ENCODE data around the gene RPLP2. TPM values are rescaled to one million over a fixed set of nuclear protein-coding genes. Genes with fewer than 3 reads are reported as not detected.

RPLP2 gene
- total and polyA plus RNA-seq, 2 experiments from 2014 or later: 496 to 523 TPM

DNA sequence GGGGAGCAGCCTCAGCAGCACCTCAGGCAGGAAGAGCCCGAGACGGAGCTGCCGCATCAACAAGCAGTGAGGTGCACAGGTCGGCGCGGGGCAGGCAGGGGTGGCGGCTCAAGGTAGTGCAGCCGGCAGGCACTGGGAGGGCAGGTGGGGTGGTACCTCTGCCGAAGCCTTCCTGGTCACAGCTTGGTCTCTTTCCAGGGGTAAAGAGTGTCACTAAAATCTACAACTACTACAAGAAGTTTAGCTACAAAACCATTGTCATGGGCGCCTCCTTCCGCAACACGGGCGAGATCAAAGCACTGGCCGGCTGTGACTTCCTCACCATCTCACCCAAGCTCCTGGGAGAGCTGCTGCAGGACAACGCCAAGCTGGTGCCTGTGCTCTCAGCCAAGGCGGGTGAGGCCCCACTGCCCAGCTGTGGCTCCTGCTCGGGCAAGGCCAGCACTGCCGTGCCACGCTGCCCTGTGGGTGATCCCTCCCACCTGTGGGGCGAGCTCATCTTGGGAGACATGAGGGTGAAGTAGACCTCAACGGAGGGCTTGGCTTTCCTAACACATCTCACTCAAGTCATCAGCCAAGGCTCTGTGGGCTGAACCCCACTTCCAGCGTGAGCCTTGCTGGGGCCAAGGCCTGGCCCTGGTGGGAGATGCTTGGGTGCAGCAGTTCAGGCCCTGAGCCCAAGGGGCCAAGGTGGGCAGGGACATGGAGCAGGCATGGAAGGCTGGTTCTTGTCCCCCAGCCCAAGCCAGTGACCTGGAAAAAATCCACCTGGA, 46.0 kb upstream of the RPLP2 start:
- no peak for DNase-seq (ENCODE audit: low read depth in 1 of 2, low spot score in 1 of 2)
- TF ChIP-seq, protein P1, sequence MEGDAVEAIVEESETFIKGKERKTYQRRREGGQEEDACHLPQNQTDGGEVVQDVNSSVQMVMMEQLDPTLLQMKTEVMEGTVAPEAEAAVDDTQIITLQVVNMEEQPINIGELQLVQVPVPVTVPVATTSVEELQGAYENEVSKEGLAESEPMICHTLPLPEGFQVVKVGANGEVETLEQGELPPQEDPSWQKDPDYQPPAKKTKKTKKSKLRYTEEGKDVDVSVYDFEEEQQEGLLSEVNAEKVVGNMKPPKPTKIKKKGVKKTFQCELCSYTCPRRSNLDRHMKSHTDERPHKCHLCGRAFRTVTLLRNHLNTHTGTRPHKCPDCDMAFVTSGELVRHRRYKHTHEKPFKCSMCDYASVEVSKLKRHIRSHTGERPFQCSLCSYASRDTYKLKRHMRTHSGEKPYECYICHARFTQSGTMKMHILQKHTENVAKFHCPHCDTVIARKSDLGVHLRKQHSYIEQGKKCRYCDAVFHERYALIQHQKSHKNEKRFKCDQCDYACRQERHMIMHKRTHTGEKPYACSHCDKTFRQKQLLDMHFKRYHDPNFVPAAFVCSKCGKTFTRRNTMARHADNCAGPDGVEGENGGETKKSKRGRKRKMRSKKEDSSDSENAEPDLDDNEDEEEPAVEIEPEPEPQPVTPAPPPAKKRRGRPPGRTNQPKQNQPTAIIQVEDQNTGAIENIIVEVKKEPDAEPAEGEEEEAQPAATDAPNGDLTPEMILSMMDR (IDR thresholded peaks at IDR 0.05; ENCODE audit: low read depth, low read length): no peak
- peaks cover 28% of the 10 kb centered on the region for H3K36me3 ChIP-seq
- no peak overlapping the region for H3K27ac ChIP-seq
- H3K27me3 ChIP-seq: no peaks in the 10 kb centered on the region
- H3K4me3 ChIP-seq: no peak overlapping the region
- H3K9me3 ChIP-seq (ENCODE audit: low read depth): no peaks in the 10 kb centered on the region
- H3K4me1 ChIP-seq (ENCODE audit: low read depth): no peaks in the 10 kb centered on the region

DNA sequence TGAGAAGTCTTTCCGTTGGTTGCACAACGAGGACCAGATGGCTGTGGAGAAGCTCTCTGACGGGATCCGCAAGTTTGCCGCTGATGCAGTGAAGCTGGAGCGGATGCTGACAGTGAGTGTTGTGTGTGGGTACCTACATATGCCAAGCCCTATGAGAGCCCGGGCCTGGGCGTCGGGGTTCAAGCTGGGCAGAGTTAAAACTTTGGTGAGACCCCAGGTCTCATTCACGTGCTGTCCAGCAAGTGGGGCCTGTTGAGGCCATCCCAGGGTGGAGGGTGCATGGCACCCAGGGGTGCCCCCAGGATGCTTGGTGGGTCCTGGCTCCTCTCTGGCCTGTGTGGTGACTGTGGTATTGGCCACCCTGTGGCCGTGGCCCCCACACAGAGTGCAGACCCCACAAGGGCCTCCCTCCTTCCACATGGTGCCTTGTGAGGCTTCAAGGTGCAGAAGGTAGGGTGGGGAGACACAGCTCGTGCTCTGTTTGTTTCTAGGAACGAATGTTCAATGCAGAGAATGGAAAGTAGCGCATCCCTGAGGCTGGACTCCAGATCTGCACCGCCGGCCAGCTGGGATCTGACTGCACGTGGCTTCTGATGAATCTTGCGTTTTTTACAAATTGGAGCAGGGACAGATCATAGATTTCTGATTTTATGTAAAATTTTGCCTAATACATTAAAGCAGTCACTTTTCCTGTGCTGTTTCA, 45.3 kb upstream of the RPLP2 start:
- Histone ChIP-seq H3K27ac (peak overlapping the region; percentile 22), H3K4me3 (no peak overlapping the region), H3K27me3 (no peaks in the 10 kb centered on the region), H3K36me3 (peaks cover 22% of the 10 kb centered on the region), H3K9me3 (ENCODE audit: low read depth) (no peaks in the 10 kb centered on the region), H3K4me1 (ENCODE audit: low read depth) (no peaks in the 10 kb centered on the region)
- DNase-seq (ENCODE audit: low read depth in 1 of 2, low spot score in 1 of 2): no peak
- TF ChIP-seq, protein P1 (IDR thresholded peaks at IDR 0.05; ENCODE audit: low read depth, low read length): no peak

DNA sequence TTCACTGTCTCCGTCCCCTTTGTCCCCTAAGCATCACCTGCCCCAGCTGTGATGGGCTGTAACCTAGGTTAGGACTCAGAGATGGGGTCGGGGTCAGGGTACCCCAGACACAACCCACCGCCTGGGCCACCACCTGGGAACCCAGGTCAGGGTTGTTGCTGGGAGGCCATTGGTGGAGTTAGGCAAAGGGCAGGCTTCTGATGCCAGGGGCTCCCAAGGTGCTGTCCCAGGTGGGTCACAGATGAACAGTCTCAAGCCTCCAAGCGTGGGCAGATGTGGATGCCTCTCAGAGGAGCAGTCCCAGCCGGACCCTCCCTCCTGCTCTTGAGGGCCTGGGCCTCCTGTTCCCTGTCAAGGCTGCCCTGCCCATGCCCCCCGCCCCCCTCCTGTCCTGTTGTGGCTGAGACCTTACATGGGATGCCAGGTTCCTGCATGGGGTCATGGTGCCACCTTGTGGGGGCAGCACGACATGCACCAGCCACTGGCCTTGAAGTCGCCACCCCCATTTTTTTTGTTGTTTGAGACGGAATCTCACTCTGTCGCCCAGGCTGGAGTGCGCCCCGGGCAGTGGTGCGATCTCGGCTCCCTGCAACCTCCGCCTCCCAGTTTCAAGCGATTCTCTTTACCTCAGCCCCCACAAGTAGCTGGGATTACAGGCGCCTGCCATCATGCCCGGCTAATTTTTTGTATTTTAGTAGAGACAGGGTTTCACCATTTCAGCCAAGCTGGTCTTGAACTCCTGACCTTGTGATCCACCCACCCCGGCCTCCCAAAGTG, 44.6 kb upstream of the RPLP2 start:
- TF ChIP-seq, protein P1 (IDR thresholded peaks at IDR 0.05; ENCODE audit: low read depth, low read length): peak; percentile 43
- DNase-seq (ENCODE audit: low read depth in 1 of 2, low spot score in 1 of 2): peak; percentile 55 to 64
- Histone ChIP-seq H3K4me3 (no peak overlapping the region), H3K4me1 (ENCODE audit: low read depth) (no peaks in the 10 kb centered on the region), H3K36me3 (peaks cover 18% of the 10 kb centered on the region), H3K27ac (peak overlapping the region; percentile 22), H3K9me3 (ENCODE audit: low read depth) (no peaks in the 10 kb centered on the region), H3K27me3 (no peaks in the 10 kb centered on the region)

DNA sequence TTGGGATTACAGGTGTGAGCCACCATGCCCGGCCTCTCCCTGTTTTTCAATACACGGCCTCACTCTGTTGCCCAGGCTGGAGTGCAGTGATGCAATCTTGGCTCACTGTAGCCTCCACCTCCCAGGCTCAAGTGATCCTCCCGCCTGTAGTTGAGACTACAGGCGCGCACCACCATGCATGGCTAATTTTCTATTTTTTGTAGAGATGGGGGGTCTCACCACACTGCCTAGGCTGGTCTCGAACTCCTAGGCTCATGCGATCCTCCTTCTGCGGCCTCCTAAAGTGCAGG, 44.0 kb upstream of the RPLP2 start:
- no peak for DNase-seq (ENCODE audit: low read depth in 1 of 2, low spot score in 1 of 2)
- Histone ChIP-seq H3K27ac (peak overlapping the region; percentile 22), H3K27me3 (no peaks in the 10 kb centered on the region), H3K4me3 (no peak overlapping the region), H3K4me1 (ENCODE audit: low read depth) (no peaks in the 10 kb centered on the region), H3K36me3 (peaks cover 18% of the 10 kb centered on the region), H3K9me3 (ENCODE audit: low read depth) (no peaks in the 10 kb centered on the region)
- TF ChIP-seq, protein P1 (IDR thresholded peaks at IDR 0.05; ENCODE audit: low read depth, low read length): no peak

DNA sequence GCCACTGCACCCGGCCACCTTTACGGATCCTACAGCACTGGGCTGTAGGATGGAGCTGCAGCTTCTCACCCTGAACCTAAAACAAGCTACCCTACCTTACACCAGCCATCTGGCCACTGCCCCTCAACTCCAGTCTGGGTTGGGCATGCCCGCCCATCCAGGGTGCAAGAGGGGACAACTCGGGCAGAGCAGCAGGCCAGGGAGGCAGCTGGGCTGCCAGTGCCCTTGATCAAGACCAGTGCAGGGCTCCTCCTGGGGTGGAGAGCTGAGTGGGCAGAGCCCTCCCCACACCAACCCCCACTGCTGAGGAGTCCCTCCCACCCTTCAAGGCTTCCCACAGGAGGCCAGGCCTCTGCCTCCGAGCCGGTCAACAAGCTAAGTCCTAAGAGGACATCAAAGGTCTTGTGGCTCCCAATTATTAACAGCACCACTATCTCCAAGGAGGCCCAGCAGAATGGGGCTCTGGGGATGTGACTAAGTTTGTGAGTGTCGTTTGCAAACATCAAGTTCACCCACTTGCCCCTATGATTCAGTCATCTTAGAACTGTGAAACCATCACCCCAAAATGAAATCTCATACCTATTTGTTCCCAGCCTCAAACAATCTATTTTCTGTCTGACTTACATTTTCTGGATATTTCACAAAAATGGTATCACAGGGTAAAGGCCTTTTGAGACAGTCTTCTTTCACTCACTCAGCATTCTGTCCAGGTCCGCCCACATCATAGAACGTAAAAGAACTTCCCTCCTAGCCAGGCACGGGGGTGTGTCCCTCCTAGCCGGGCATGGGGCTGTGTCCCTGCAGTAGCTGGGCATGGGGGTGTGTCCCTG, 43.4 kb upstream of the RPLP2 start:
- TF ChIP-seq, protein P1 (IDR thresholded peaks at IDR 0.05; ENCODE audit: low read depth, low read length): no peak
- H3K36me3 ChIP-seq: peaks cover 22% of the 10 kb centered on the region
- H3K27ac ChIP-seq: peak overlapping the region; percentile 22
- no peak for DNase-seq (ENCODE audit: low read depth in 1 of 2, low spot score in 1 of 2)
- no peaks in the 10 kb centered on the region for H3K27me3 ChIP-seq
- H3K4me1 ChIP-seq (ENCODE audit: low read depth): no peaks in the 10 kb centered on the region
- H3K4me3 ChIP-seq: no peak overlapping the region
- H3K9me3 ChIP-seq (ENCODE audit: low read depth): no peaks in the 10 kb centered on the region
